NCI-H526 (cell line): ENCODE results near the gene FLAD1.

Experiments used
- DNase-seq, 2 experiments: peaks; one replicate each; lab custom pipeline; 2025; lab: John Stamatoyannopoulos, UW

The FLAD1 gene

DNA sequence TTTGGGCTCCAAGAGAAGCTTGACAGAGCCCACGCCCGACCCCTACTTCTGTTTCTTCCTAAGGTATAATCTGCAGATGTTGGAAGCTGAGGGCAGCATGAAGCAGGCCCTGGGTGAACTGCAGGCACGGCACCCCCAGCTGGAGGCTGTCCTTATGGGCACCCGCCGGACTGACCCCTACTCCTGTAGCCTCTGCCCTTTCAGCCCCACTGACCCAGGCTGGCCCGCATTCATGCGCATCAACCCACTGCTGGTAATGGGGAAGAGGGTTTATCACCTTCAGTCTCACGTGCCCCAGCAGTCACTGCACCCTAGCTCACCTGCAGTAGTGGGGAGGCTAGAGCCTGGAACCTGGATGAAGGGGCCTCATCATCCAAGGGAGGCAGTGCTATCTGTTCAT lies 7.1 kb downstream of the FLAD1 start:
- no peak for DNase-seq

DNA sequence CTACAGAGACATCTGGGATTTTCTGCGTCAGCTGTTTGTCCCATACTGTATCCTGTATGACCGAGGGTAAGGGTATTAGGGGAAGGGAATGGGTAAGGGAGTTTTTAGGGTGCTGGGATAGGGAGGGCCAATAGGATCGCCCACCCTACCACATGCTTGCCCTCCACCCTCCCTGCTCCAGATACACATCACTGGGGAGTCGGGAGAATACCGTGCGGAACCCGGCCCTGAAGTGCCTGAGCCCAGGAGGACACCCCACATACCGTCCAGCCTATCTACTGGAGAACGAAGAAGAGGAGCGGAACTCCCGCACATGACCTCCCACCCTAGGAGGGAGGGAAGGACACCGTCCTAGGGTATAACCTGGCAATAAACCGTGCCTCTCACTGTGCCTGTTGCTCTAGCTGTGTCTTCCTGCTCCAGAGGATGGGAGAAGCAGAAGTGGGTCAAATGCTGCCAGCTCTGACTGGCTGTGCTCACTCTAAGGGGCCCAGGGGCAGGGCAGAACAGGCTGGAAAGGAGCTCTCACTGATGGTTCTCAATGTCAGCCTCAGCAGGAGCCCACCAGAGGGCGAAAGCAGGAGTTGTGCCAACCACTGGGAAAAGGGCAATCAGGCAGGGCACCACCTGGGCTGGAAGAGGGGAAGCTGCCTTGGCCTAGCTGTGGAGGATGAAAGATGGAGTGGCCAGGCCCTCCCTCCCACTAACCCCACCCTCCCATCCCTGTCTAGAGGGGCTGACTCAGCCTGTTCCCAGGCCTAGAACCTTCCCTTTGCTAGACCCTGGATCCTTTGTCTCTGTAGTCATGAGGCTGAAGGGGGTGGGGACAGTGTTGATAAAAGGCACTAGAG lies 9.8 kb downstream of the FLAD1 start:
- peak; percentile 50 to 73 for DNase-seq

DNA sequence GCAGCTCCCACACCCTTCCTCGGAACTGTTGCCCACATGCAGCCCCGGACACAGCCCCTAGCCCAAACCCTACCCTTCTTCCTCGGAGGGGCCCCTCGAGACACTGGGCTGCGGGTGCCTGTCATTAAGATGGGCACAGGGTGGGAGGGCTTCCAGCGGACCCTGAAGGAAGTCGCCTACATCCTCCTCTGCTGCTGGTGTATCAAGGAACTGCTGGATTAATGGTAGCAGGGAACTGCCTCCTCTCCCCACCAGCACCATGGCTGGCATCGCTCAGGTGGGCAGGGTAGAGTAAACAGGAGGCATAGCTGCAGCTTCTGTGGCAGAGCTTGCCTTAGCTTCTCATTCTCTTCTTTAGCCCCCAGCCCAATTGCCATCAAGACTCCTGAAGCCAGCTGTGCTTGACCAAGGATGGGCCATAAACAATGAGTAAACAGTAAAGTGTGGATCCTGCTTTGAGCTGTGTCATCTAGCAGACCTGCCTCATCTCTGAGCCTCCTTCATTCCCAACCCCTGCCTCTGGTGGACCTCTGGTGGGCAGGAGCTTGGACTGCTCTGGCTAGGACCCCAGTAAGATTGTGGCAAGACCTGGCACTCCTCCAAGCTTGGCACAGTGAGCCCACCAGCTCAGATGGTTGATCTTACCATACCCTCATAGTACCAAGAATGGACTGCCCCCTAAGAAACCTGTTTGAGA lies 10.6 kb downstream of the FLAD1 start, which contains the start of gene LENEP:
LENEP (plus strand) TSS at position 15 of the 697 bp plus-strand sequence; CDS start at position 37, 22 bp downstream.
- no peak for DNase-seq

DNA sequence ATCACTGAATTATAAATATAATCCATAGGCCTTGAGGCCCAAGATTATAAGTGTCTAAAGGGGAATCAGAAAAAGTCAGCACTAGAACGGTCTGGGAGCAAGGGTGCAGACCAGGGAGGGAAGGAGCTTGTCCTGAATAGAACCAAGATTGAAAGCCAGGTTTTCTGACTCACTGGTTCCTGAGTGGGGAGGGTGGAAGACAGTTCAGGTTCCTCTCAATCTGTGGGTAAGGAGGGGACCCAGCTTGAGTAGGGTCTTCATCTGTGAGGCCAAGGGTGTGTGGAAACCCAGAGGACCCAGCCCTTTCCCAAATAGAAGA lies 11.1 kb downstream of the FLAD1 start:
- DNase-seq: no peak

DNA sequence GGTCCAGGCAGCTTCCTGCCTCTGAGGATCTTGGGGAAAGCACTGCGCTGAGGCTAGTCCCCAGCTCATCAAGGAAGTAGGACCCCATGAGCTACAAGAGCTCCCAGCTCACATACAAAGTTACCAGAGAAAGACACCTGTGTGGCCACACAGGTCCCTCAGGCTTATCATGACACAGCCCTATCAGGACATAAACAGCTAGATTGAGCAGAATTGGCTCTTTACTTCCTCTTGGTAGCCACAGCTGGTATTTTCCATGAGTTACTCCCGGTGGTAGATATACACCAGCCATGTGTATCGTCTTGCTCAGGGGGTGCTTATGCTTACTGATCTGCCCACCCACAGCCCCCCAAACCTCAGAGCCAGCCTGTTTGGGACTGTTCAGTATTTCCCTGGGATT lies 11.4 kb downstream of the FLAD1 start:
- DNase-seq: no peak

DNA sequence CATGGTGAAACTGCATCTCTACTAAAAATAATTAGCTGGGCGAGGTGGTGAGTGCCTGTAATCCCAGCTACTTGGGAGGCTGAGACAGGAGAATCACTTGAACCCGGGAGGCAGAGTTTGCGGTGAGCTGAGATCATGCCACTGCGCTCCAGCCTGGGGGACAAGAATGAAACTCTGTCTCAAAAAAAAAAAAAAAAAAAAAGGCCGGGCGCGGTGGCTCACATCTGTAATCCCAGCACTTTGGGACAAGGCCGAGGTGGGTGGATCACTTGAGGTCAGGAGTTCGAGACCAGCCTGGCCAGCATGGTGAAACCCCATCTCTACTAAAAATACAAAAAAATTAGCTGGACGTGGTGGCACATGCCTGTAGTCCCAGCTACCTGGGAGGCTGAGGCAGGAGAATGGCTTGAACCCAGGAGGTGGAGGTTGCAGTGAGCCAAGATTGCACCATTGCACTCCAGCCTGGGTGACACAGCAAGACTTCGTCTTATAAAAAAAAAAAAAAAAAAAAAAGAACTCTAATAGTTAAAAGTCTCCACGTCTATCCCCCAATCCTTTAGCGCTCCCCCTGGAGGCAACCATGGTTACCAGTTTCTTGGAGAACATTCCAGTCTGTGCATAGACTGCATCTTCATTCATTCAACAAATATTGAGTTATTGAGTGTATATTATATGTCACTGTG lies 12.3 kb downstream of the FLAD1 start:
- DNase-seq: peak; percentile 68 to 76

DNA sequence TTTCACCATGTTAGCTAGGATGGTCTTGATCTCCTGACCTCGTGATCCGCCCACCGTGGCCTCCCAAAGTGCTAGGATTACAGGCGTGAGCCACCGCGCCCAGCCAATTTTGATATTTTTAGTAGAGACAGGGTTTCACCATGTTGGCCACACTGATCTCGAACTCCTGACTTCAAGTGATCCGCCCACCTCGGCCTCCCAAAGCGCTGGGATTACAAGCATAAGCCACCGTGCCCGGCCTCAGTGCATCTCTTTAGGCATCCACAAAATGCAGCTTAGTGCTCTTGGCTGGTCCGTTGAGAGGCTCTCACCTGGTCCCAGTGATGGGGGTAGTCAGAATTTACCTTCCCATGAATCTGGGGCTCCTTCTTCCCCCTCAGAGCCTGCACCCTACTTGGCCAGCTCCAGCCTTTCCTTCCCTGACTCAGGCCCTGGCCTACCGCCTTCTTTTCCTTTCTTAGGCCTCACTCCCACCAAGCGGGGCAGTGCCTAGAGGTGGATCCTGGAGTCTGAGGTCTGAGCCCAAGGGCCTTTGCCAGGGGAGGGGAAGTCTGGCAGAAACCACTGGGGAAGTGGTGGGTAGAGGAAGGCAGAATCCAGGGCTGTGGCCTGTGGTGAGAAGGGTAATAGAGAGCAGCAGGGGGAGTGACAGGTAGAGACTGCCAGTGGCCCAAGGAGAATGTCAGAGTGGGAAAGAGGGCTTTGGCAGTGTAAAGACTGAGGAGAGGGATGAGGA lies 14.0 kb downstream of the FLAD1 start:
- DNase-seq: no peak

DNA sequence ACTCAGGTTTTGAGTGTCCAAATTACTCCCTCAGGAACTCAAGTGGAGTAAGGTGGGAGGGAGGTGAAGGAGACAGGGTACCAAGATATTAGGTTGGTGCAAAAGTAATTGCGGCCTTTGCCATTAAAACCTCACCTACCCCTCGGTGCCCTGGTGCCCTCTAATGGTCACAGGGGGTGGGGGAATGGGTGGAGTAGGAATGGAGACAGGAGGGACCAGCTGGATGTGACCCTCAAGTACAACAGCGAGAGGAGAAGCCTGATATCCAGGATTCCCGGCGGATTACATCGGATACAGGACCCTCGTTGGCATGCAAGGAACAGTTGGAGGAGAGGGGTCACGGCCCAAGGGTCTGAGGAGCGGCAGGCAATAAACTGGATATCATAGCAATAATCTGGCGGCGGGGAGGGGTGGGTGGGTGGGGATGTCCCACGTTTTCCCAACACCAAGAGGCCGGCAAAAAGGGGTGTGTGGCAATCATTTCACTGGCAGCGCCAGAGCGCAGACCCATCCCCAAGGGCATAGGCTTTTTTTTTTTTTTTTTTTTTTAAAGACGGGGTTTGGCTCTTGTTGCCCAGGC lies 15.1 kb downstream of the FLAD1 start:
- DNase-seq: no peak

DNA sequence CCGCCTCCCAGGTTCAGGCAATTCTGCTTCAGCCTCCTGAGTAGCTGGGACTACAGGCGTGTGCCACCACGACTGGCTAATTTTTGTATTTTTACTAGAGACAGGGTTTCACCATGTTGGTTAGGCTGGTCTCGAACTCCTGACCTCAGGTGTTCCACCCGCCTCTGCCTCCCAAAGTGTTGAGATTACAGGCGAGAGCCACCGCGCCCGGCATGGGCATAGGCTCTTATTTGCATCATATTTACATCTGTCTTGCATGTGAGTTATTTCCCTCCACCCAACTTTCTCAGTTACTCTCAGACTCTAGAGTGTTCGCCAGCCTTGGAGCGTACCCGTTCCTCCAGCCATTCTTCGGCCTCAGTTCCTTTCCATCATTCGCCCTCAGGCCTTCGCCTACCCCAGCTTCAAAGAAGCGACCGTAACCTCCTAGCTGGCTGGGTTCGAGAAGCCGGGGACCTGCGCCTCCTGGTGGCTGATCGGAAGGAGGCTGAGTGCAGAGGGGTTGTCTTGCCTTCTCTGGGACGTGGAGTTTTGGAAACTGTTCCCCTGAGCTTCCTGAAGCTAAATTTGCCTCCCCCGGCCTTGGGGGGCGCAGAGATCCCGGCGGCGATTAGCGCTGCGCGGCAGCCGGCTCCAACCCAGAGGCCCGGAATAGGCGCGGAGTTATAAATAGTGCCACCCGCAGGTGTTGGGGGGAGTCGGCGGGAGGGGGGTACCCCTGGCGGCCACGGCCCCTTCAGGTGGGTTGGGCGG lies 15.8 kb downstream of the FLAD1 start:
- DNase-seq: peak; percentile 97 to 98

DNA sequence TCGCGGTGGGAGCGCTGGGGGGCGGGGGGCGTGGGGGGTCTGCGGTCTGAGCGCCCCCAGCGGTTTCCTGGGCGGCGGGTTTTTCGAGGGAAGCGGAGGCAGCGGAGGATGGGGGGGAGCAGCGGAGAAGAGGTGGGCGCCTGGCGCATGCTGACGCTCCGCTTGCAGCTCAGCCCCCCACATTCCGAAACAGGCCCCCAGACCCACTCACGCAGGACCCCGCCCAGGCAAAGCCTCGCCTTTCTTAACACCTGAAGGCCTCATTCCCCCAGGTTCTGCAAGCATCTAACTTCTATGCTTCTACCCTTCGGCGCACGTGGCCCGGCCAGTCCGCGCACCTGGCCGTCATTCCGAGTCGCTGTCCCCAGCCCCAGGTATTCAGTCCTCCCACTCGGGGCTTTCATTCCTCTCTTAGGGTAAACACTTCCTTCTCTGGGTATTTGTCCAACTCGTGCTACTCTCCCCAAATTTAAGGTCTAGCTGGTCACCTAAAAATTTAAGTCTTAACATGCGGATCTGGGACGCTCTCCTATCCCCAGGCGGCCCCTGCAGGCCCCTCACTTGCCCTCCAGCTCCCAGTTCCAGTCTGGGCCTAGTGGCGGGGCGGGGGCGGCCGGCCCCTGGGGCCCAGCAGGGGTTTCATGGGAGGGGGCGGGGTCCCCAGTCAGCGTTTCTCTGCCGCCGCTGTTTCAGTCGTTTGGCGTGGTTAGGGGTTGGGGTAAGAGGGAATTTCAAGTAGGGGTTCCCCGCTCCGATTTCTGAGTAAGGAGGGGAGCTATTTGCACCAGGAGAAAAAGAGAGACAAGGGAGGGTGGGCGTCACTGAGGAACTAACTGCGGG lies 16.6 kb downstream of the FLAD1 start:
- peak; percentile 83 to 95 for DNase-seq

DNA sequence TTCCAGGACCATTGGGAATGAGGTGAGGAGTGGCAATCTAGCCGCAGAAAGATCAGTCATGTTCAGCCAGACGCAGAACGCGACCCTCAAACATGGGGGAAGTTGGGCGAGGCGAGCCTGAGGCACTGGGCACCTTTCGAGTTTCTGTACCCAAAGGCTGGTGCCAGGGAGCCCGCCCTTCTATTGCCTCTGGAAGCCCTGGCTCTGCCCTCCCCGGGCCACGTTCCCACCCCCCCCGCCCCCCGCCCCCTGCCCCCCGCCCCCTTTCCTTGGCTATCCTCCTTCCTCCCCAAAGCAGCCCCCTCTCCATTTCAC lies 17.2 kb downstream of the FLAD1 start:
- DNase-seq: no peak

DNA sequence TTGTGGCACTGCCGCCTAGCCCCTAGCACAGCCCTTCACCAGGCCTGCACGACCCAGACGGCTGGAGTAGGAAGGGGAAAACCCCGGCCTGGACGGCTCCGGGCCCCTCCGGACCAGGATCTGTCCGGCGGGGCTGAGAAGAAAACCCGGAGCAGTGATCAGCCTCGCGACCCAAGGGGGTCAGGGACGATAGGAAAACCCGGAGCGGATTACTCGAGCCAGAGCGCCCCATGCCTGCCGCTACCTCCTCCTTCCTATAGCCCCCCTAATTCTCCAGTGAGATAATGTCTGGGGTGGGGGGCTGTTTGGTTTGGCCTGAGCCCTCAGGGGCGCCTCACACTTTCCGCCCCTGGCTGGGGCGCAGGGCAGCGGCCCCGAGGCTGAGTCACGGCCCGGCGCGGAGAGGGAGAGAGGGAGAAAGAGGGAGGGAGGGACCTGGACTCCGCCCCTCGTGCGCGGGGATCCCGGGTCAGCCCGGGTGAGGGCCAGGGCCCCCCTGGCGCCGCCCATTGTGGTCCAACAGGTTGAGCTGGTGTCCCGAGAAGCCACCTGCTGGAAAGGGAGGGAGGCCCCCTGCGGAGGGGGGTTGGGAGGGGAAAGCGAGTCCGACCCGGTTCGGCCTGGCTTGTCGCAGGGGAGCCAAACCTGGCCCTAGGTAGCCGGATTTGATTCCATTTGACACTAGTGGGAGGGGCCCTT lies 17.7 kb downstream of the FLAD1 start:
- peak; percentile 98 to 100 for DNase-seq

DNA sequence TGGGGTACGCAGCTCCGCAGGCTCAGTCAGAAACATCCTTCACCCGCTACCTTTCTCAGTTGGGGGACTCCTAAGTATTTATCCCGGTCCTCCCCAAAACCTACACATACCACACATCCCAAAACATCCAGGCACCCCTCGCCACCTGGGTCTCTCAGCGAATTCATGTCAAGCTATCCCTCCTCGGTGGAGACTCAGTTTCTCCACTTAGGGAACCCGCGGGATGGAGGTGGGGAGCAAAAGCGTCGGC lies 18.2 kb downstream of the FLAD1 start:
- peak in 1 of 2 experiments; percentile 95 for DNase-seq

DNA sequence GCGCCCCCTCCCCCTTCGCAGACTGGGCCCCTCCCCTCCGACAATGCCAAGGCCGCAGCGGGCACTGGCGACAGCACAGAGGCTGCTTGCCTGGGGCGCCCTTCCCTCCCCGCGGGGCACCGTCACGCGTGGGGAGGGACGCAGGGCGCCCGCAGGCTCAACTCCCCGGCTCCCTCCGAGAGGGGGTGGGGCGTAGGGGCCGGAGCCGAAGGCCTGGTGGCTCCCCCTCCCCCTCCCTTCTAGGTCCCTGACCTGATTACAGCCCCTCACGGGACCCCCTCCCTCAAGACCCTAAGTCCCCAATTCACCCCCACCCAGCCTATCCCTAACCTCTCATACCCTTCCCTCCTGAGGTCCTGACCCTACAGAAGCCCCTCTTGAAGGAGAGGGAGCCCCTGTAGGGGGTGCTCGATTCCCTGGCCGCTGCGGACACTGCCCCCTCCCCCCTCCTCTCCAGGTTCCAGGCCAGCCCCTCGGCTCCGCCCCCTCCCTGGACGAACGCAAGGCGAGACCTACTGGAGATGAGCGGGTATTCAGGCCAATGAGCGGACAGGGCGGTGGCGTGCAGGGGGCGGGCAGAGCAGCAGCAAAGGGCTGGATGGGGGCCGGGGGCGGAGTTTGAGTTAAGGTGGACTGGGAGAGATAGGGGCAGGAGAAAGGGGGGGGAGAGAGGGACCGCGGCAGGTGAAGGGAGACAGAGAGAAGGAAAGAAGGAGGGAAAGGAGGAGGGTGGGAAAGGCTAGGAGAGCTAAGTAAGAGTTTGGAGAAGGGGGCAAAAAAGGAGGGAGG lies 18.7 kb downstream of the FLAD1 start:
- DNase-seq: peak; percentile 100

DNA sequence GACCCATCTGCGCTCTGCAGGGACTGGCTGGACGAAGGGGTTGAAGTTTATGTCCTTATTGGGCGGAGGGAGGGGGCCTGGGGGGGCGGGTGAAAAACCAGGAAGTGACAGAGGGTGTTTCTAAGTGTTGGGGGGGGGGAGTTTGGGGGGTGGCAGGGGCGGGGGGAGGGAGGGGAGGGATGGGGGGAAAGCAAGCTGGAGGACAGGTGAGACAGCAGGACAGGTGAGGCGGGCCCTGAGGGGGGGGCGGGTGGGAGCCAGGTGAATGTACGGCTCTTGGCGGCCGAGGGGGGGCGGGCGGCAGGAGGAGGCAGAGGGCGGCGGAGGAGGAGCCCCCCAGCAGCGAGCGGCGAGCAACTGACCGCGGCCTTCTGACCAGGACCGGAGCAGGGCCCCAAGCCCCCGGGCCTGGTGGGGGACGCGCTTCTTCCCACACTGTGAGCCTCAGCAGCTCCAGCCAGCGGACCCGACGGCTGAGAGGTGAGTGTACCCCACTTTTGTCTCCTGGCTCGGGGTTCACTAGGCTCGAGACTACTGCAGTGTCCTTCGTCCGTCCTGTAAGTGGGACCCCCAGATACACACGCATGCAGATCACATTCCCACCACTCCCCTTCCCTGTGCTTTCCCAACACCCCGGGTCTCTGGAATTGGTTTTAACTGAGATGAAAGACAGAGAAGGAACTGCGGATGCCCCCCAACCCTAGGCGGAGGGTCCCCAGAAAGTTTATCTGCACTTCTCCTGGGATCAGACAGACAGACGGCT lies 19.5 kb downstream of the FLAD1 start, which contains the start of gene ZBTB7B:
ZBTB7B (plus strand) TSS at position 339 of the 763 bp plus-strand sequence. CDS start 11,859 bp downstream, outside the sequence.
- peak; percentile 66 to 79 for DNase-seq

DNA sequence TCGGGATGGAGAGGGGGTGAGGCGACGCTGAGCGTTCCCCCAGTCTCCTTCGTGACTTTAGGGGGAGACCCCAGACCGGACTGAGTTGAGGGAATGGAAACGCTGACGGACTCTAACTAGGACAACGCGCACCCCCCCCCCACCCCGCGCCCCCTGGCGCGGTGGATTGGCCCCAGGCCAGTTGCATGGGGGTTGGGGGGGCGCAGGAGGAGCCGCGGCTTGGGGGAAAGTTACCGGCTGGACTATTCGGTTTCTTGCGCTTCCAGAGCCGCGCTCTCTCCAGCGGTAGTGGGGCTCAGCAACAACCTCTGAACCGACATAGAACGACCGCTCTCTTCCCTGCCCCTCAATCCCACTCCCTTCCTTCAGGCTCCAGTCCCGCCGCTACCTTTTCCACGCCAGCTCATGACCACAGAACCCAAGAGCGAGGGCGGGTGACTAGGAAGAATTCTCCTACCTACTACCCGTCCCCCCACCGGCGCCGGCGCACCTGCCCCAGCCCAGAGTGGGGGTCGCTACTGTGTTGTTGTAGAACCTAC lies 20.2 kb downstream of the FLAD1 start:
- peak; percentile 63 to 79 for DNase-seq

DNA sequence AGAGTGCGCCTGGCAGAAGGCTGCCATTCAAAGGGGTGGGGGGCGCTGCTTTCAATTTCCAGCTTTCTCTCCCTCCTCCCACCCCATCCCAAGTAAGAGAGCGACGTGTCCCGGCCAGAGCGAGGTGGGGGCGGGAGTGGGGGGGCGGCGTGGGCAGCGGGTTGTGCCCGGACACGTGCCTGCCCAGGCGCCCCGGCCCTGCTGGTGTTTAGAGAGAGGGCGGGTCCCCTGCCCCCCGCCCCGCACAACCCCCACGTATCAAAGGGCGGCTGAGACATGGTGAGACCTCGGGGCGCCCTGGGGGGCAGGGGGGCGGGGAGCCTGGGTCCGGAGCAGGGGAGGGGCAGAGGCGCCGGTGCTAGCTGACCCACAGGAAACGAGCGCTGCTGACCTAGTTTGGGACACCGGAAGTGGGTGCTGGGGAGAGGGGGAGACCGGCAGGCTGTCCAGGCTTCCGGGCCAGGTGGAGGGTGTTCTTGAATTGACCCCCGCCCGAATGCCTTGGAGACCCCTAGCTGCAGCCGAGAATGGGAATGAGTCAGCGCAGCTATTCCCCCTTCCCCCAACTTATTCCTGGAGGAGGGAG lies 20.7 kb downstream of the FLAD1 start:
- peak; percentile 48 to 77 for DNase-seq
